Mucosa of rectum (tissue), 2 donors: ENCODE results near the gene REEP3.

Experiments used
- H3K27ac ChIP-seq, 2 donors: one replicate each; pipeline ENCODE4 v1.7.0; 2013; ENCODE audit warnings: inconsistent platforms in 2 of 2, low read depth in 2 of 2, low read length in 2 of 2
- H3K27me3 ChIP-seq, 2 donors: one replicate each; pipeline ENCODE4 v1.7.0; 2013; ENCODE audit warnings: low read length in 2 of 2; ENCODE audit not compliant: control insufficient read depth in 2 of 2, insufficient read depth in 2 of 2
- H3K36me3 ChIP-seq, 2 donors: one replicate each; pipeline ENCODE4 v1.7.0; 2013; ENCODE audit warnings: low read length in 2 of 2; ENCODE audit not compliant: control insufficient read depth in 2 of 2, insufficient read depth in 2 of 2
- H3K4me1 ChIP-seq, 2 donors: one replicate each; pipeline ENCODE4 v1.7.0; 2013; ENCODE audit warnings: low read length in 2 of 2, mild to moderate bottlenecking in 1 of 2; ENCODE audit not compliant: control insufficient read depth in 2 of 2, insufficient read depth in 2 of 2
- H3K4me3 ChIP-seq, 2 donors: one replicate each; pipeline ENCODE4 v1.7.0; 2013; ENCODE audit warnings: low read length in 2 of 2
- H3K9ac ChIP-seq, 2 donors: one replicate each; pipeline ENCODE4 v1.7.0; 2013; ENCODE audit warnings: low read length in 2 of 2, low read depth in 1 of 2, mild to moderate bottlenecking in 1 of 2
- H3K9me3 ChIP-seq, 2 donors: one replicate each; pipeline ENCODE4 v1.7.0; 2013; ENCODE audit warnings: low read length in 2 of 2; ENCODE audit not compliant: control insufficient read depth in 2 of 2
- donor health status: healthy.
- donor health status: Normal muscosa, but diverticular disease.

REEP3 gene

DNA sequence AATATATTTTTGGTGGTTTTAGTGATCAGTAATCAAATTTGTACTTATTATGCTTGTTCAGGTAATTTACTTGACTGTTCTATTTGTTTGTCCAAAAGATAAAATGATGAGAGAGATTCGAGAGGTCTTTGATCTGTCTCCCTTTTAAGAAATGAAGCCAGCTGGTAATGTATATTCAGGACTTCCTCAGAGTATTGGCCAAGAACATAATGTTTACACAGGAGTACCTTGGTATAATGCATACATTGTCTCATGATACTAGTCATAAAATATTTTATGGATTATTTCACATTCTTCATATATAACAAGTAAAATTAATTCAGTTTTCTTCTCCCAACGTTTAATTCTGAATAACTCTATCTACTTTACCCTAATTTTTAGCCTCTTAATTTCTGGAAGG is 100.9 kb downstream of the REEP3 start:
- peaks cover 0 to 7% of the 10 kb centered on the region in 2 donors for H3K36me3 ChIP-seq
- no peaks in the 10 kb centered on the region for H3K9me3 ChIP-seq
- no peaks in the 10 kb centered on the region for H3K27me3 ChIP-seq
- no peak overlapping the region for H3K9ac ChIP-seq
- H3K4me1 ChIP-seq: no peaks in the 10 kb centered on the region
- H3K27ac ChIP-seq: no peak overlapping the region
- H3K4me3 ChIP-seq: no peak overlapping the region

DNA sequence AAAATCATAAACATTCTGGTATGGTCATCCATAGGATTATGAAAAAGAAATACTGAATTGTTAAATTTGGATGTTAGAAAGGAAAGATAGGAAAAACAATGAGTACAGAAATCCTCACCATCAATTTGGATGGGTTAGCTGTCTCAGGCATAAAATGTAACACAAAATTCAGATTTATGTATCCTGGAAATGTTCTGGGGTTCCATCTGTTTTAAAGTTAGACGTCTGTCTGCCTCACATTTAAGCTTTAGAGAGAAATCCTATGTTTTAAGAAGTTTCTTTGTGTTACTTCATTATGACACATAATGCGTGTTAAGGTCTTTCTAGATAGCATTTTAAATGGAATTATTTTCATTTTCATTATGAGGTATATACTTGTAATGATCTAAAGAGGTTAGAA is 103.5 kb downstream of the REEP3 start:
- Histone ChIP-seq H3K9ac (no peak overlapping the region), H3K27ac (no peak overlapping the region), H3K36me3 (no peaks in the 10 kb centered on the region), H3K27me3 (no peaks in the 10 kb centered on the region), H3K4me1 (peaks cover 12 to 15% of the 10 kb centered on the region in 2 donors), H3K4me3 (no peak overlapping the region), H3K9me3 (no peaks in the 10 kb centered on the region)

GRCh38 chr10:63627396-63627795 is 106.2 kb downstream of the REEP3 start:
- H3K27me3 ChIP-seq: no peaks in the 10 kb centered on the region
- H3K36me3 ChIP-seq: no peaks in the 10 kb centered on the region
- H3K4me1 ChIP-seq: peaks cover 18 to 27% of the 10 kb centered on the region in 2 donors
- no peaks in the 10 kb centered on the region for H3K9me3 ChIP-seq
- H3K27ac ChIP-seq: peak overlapping the region in 1 of 2 donors; percentile 32
- H3K4me3 ChIP-seq: no peak overlapping the region
- no peak overlapping the region for H3K9ac ChIP-seq

- H3K4me3 ChIP-seq: no peak overlapping the region
- H3K27me3 ChIP-seq: no peaks in the 10 kb centered on the region
- H3K27ac ChIP-seq: peak overlapping the region; percentile 32 to 98
- H3K9me3 ChIP-seq: no peaks in the 10 kb centered on the region
- H3K9ac ChIP-seq: peak overlapping the region in 1 of 2 donors; percentile 64
- peaks cover 18 to 27% of the 10 kb centered on the region in 2 donors for H3K4me1 ChIP-seq
- H3K36me3 ChIP-seq: no peaks in the 10 kb centered on the region
These were observed 106.7 kb downstream of the REEP3 start for GRCh38 chr10:63627881-63628296.

DNA sequence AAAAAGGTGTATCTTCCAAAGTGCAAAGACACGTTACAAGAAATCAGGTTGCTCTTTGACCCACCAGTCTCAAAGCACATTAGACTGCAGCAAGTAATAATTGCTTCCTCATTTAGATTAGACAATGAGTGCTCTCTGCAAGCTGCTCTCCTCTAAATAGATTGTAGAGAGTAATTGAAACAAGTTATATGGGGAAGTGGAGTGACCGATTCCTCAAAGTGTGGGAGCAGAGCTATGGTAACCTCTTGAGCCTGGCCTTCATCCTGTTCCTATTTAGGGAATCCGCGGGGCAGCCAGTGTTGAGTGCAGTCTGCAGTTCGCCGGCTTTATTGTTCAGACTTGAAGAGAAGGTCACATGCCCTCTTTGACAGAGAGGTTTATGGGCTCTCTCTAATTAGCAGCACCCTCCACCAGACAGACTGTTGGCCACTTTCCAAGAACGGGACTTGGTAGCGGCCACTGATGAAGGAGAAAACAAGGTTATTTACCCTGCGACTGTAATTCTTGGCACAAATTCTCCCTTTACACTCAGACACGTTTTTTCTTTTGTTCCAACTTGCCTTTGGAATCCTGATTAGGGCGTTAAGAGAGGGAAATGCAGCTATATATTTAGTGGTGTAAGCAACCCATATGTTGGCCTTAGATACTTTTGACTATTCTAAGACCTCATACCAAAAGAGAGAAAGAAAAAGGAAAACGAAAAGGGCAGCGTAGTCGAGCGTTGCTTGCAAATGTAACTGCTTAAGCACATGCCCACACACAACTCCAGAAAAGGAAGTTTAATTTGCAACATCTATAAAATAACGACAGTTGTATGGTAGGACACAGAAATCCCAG is 107.5 kb downstream of the REEP3 start:
- H3K4me3 ChIP-seq: peak overlapping the region; percentile 68 to 90
- H3K9ac ChIP-seq: peak overlapping the region; percentile 64 to 92
- no peaks in the 10 kb centered on the region for H3K9me3 ChIP-seq
- H3K27me3 ChIP-seq: no peaks in the 10 kb centered on the region
- H3K4me1 ChIP-seq: peaks cover 18 to 27% of the 10 kb centered on the region in 2 donors
- H3K27ac ChIP-seq: peak overlapping the region; percentile 98 to 100
- no peaks in the 10 kb centered on the region for H3K36me3 ChIP-seq

GRCh38 chr10:63629363-63630084 is 108.3 kb downstream of the REEP3 start:
- H3K36me3 ChIP-seq: no peaks in the 10 kb centered on the region
- peaks cover 18 to 27% of the 10 kb centered on the region in 2 donors for H3K4me1 ChIP-seq
- H3K4me3 ChIP-seq: peak overlapping the region; percentile 68 to 90

GRCh38 chr10:63630085-63630930 is 109.1 kb downstream of the REEP3 start:
- H3K9me3 ChIP-seq: no peaks in the 10 kb centered on the region
- peak overlapping the region; percentile 91 to 94 for H3K9ac ChIP-seq
- no peaks in the 10 kb centered on the region for H3K36me3 ChIP-seq
- no peaks in the 10 kb centered on the region for H3K27me3 ChIP-seq
- peak overlapping the region; percentile 98 to 100 for H3K27ac ChIP-seq
- peaks cover 18 to 27% of the 10 kb centered on the region in 2 donors for H3K4me1 ChIP-seq
- H3K4me3 ChIP-seq: peak overlapping the region; percentile 88 to 90

More at GRCh38 chr10:63629363-63630084, 108.3 kb downstream of the REEP3 start:
- peak overlapping the region; percentile 64 to 92 for H3K9ac ChIP-seq
- H3K27me3 ChIP-seq: no peaks in the 10 kb centered on the region
- peak overlapping the region; percentile 98 to 100 for H3K27ac ChIP-seq
- no peaks in the 10 kb centered on the region for H3K9me3 ChIP-seq

DNA sequence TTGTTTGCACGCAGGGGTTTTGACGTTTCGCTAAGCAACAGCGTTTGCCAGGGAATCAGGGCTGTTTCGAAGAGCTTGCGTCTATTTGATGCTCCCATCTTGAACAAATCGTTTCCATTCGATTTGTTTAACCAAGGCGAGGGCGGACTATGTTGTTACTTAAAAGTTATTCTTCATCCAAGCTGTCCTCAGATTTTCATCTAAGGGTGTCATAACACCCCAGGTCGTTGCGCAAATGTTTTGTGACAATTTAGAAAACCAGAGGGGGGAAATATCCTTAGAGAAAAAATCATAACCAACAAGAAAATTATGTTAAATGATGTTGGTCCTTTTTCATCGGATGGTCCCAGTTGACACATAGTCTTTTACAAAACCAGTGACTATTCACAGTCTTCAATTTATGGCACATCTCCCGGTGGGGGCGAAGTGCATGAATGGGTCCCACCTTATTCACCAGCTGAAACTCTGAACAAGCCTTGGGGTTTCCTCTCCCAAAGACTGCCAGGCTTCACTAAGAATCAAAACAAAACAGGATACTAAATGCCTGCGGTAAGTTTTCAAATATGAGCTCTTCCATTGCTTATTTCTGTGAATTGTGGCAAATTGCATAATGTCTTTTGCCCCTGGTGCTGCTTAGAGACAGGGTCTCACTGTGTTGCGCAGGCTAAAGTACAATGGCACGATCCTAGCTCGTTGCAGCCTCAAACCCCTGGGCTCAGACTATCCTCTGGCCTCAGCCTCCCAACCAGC is 109.9 kb downstream of the REEP3 start:
- no peaks in the 10 kb centered on the region for H3K9me3 ChIP-seq
- H3K9ac ChIP-seq: peak overlapping the region; percentile 91 to 94
- peak overlapping the region; percentile 98 to 100 for H3K27ac ChIP-seq
- H3K4me1 ChIP-seq: peaks cover 18 to 27% of the 10 kb centered on the region in 2 donors
- H3K36me3 ChIP-seq: no peaks in the 10 kb centered on the region
- no peaks in the 10 kb centered on the region for H3K27me3 ChIP-seq
- peak overlapping the region; percentile 88 to 90 for H3K4me3 ChIP-seq

- Histone ChIP-seq H3K36me3 (no peaks in the 10 kb centered on the region), H3K9me3 (no peaks in the 10 kb centered on the region), H3K9ac (no peak overlapping the region), H3K27ac (peak overlapping the region in 1 of 2 donors; percentile 98), H3K27me3 (no peaks in the 10 kb centered on the region), H3K4me1 (peaks cover 18 to 27% of the 10 kb centered on the region in 2 donors), H3K4me3 (no peak overlapping the region)
These were observed 110.8 kb downstream of the REEP3 start for GRCh38 chr10:63631991-63632390.
